Effector memory CD8-positive, alpha-beta T cell (primary cell): ENCODE results near the gene NKAIN2.

ENCODE experiments used
- ATAC-seq: fragments of 150-1000 bp; cut with Tn5 transposase; replicated peaks from 2 replicates; pipeline ENCODE4 v1.10.0; 2021; ENCODE audit warnings: mild to moderate bottlenecking, moderate library complexity
- DNase-seq, 3 experiments: peaks; one replicate each; pipeline ENCODE4 v3.0.0; 2021
- H3K27ac Mint-ChIP-seq, 2 donors: one replicate each; pipeline ENCODE4 v1.8.0; 2022; ENCODE audit warnings: mild to moderate bottlenecking in 2 of 2, mixed read lengths in 2 of 2, moderate library complexity in 2 of 2
- H3K27me3 Mint-ChIP-seq, 2 donors: one replicate each; pipeline ENCODE4 v1.8.0; 2022; ENCODE audit warnings: mixed read lengths in 2 of 2
- H3K36me3 Mint-ChIP-seq: one replicate; pipeline ENCODE4 v1.8.0; 2022; ENCODE audit warnings: mild to moderate bottlenecking, moderate library complexity, mixed read lengths; ENCODE audit not compliant: insufficient read depth
- H3K4me1 Mint-ChIP-seq, 2 donors: one replicate each; pipeline ENCODE4 v1.8.0; 2022; ENCODE audit warnings: low read depth in 2 of 2, mixed read lengths in 2 of 2
- H3K4me3 Mint-ChIP-seq, 2 donors: one replicate each; pipeline ENCODE4 v1.8.0; 2022; ENCODE audit warnings: mild to moderate bottlenecking in 2 of 2, mixed read lengths in 2 of 2, moderate library complexity in 2 of 2
- H3K9me3 Mint-ChIP-seq, 2 donors: one replicate each; pipeline ENCODE4 v1.8.0; 2022; ENCODE audit warnings: mixed read lengths in 2 of 2

The NKAIN2 gene

DNA sequence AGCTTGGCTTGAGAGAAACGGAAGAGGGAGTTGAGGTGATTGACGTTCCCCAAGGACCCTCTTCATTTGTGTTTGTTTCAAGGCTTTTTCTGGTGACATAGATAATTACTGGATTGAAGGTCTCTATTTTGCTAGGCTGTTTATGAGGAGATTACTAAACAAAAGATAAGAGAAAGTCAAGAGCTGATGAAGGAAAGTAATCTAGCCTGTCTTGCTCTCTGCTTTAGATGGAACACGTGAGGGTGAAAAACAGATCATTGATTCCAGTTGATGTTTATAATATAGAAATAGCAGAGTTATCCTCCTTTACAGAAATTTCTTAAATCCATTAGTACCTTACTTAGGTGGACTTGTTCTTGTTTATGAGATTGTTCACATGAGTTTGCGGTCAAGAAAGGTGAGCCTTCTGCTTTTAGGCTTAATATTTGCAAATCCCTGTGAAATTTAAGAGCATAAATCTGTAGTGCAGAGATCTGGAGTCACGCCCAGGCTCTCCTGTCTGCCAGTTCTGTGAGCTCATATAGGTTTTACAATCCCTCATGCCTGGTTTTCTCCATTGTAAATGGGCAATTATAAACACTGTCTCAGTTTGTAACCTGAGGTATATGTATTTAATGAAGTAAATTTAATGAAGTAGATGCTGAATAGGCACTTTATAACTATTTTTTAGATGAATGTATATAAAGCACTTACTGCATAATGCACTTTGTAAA, 272.8 kb downstream of the NKAIN2 start:
- no peak overlapping the region for H3K4me3 Mint-ChIP-seq

DNA sequence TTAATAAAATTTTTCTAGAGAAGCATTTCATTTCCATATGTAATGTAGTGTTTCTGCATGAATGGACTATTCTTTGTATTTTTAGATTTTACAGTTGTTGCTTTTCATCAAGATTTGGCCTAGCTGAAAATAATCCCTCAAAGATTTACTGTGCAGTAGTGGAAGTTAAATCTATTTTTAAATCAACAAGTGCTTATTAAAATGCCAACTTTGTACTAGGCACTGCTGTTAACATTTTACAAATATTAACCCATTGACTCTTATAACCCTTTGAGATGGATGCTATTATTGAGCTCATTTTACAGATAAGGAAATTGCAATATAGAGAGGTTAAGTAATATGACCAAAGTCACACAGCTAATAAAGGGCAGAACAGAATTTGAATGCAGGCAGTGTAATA, 274.5 kb downstream of the NKAIN2 start:
- no peak for DNase-seq
- H3K27me3 Mint-ChIP-seq, result no peaks in the 10 kb centered on the region
- peaks cover 8% of the 10 kb centered on the region in 2 donors for H3K9me3 Mint-ChIP-seq
- no peak for ATAC-seq
- no peak overlapping the region for H3K27ac Mint-ChIP-seq
- H3K4me3 Mint-ChIP-seq, result no peak overlapping the region
- no peaks in the 10 kb centered on the region for H3K36me3 Mint-ChIP-seq
- H3K4me1 Mint-ChIP-seq, result no peaks in the 10 kb centered on the region

More for the DNA sequence above, 272.8 kb downstream of the NKAIN2 start:
- Mint-ChIP-seq H3K27me3 (no peaks in the 10 kb centered on the region), H3K4me1 (no peaks in the 10 kb centered on the region), H3K27ac (no peak overlapping the region), H3K36me3 (no peaks in the 10 kb centered on the region), H3K9me3 (peaks cover 8% of the 10 kb centered on the region in 2 donors)
- DNase-seq (no peak), ATAC-seq (no peak)

DNA sequence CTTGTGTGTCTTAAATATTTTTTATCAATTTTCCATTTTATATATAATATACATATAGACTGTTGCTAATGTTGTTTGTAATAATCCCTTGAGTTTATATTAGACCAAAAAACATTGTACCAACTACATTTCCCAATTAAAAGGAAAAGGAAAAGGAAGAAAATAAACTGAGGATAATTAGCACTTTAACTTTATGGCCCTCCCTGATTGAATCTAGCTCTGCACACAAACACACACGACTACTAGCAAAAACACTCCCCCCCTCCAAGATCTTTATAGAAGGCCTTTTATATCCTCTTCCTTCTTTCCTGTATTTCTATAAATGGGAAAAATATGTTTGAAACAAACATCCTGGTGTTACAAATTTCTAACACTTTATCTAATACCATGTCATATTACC, 276.8 kb downstream of the NKAIN2 start:
- Mint-ChIP-seq H3K4me3 (no peak overlapping the region), H3K27ac (no peak overlapping the region), H3K27me3 (no peaks in the 10 kb centered on the region), H3K9me3 (peaks cover 8% of the 10 kb centered on the region in 2 donors), H3K36me3 (no peaks in the 10 kb centered on the region), H3K4me1 (no peaks in the 10 kb centered on the region)
- ATAC-seq (no peak), DNase-seq (no peak)

DNA sequence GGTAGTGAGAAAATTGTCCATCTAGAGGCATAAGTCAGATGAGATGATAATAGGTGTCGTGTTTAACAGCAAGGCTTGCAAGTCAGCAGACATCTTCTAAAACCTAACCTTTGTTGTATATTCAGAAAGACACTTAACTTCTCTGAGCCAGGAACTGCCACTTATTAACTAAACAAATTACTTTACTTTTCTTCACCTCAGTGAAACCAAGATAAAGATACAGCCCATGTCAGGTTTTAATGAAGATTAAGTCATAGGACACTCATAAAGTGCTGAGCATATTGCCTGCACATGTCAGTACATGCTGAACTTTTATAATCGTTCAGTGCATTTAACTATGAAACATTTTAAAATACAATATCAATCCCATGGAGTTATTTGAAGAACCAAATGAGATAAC, 286.8 kb downstream of the NKAIN2 start:
- Mint-ChIP-seq H3K9me3 (peaks cover 0 to 8% of the 10 kb centered on the region in 2 donors), H3K4me3 (no peak overlapping the region), H3K36me3 (no peaks in the 10 kb centered on the region), H3K4me1 (no peaks in the 10 kb centered on the region), H3K27me3 (no peaks in the 10 kb centered on the region), H3K27ac (no peak overlapping the region)
- DNase-seq (no peak), ATAC-seq (no peak)

DNA sequence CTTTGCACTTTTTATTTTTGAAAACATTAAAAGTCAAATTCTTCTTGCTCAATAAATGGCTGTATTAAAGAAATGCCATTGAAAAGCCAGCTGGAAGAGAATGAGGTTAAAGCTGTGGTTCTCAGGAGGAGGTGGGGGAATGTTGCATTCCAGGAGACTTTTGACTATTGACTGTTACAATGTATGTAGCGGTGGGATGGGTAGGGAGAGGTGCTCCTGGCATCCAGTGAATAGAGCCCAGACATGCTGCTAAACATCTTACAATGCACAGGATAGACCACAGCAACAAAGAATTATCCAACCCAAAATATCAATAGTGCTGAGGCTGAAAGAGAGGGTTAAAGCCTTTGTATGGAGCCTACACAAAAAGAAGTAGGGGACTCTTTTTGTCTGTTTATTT, 295.9 kb downstream of the NKAIN2 start:
- Mint-ChIP-seq H3K4me3 (no peak overlapping the region), H3K27ac (no peak overlapping the region), H3K9me3 (peaks cover 2 to 8% of the 10 kb centered on the region in 2 donors), H3K4me1 (no peaks in the 10 kb centered on the region), H3K36me3 (no peaks in the 10 kb centered on the region), H3K27me3 (no peaks in the 10 kb centered on the region)
- ATAC-seq (no peak), DNase-seq (no peak)

DNA sequence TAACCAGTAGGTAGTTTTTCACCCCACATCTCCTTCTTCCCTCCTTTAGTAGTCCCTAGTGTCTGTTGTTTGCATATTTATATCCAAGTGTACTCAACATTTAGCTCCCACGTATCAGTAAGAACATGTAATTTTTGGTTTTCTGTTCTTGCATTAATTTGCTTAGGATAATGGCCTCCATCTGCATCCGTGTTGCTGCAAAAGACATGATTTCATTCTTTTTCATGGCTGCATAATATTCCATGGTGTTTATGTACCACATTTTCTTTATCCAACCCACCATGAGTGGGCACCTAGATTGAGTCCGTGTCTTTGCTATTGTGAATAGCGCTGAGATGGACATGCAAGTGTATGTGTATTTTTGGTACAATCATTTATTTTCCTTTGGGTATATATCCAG, 306.8 kb downstream of the NKAIN2 start:
- no peak overlapping the region for H3K27ac Mint-ChIP-seq
- no peaks in the 10 kb centered on the region for H3K4me1 Mint-ChIP-seq
- peaks cover 4 to 11% of the 10 kb centered on the region in 2 donors for H3K9me3 Mint-ChIP-seq
- H3K4me3 Mint-ChIP-seq, result no peak overlapping the region
- peaks cover 3% of the 10 kb centered on the region for H3K36me3 Mint-ChIP-seq
- H3K27me3 Mint-ChIP-seq, result no peaks in the 10 kb centered on the region
- DNase-seq (no peak), ATAC-seq (no peak)

DNA sequence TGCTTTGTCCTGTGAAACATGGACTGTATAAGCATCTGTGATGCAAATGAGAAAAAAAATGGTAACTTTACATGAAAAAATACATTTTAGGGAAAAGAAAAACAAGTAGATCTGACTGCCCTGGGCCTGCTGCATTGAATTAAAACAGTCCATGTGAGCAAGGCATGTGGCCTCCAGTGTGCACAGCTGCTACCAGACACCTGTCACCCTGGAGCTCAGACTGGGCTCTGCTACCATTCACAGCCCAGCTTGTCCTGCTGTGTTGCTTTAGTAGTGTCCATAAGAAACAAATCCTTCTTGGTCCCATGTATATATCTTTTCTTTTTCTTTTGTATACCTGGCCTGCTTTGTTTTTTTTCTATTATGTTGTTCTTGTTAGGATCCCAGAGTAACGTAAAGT, 315.9 kb downstream of the NKAIN2 start:
- Mint-ChIP-seq H3K9me3 (peaks cover 0 to 2% of the 10 kb centered on the region in 2 donors), H3K27me3 (no peaks in the 10 kb centered on the region), H3K27ac (no peak overlapping the region), H3K36me3 (no peaks in the 10 kb centered on the region), H3K4me3 (no peak overlapping the region), H3K4me1 (no peaks in the 10 kb centered on the region)
- ATAC-seq (no peak), DNase-seq (no peak)

DNA sequence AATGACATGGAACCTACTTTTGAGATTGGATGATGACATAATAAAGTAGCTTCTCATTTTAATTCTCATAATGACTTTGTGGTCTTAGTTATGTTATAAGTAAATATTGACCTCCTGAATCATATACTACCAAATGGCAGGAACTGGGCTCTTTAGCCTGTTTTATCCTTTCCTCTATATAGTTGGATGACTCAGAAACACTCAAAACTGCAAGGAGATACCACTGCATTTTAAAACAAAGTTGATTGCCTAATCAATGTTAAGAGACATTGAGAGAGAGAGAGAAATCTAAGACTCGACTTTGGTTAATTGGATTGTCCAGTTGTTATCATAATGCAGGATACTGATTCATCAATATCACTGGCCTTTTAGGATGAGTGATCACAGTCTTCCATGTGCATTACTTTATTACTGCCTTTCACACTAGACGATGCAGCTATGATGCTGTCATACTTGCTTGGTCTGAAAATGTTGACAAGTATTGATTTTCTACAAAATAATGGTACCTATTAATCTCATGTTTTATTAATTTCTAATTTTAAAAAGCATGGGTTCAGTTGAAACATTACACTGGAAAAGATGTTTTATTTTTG, 320.0 kb downstream of the NKAIN2 start:
- Mint-ChIP-seq H3K4me1 (no peaks in the 10 kb centered on the region), H3K36me3 (no peaks in the 10 kb centered on the region), H3K9me3 (peaks cover 10 to 22% of the 10 kb centered on the region in 2 donors), H3K27ac (no peak overlapping the region), H3K4me3 (no peak overlapping the region), H3K27me3 (no peaks in the 10 kb centered on the region)
- no peak for DNase-seq
- ATAC-seq, result no peak

DNA sequence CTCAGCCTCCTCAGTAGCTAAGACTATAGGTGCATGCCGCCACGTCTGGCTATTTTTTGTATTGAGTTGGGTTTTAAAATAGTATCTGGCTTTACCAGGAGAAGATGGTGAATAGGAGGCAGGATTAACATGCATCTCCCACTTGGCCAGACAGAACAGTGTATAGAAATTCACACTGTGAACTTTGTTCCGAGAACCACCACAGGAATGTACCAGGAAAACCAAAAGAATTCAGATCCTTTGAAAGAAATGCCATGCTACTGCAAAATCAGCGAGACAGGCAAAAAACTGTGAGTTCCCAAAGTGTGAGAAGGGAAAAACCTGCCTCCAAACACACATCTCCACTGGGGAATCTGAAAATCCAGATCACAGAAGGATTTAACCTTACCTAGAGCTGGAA, 327.6 kb downstream of the NKAIN2 start:
- Mint-ChIP-seq H3K9me3 (peaks cover 16 to 35% of the 10 kb centered on the region in 2 donors), H3K4me3 (no peak overlapping the region)

DNA sequence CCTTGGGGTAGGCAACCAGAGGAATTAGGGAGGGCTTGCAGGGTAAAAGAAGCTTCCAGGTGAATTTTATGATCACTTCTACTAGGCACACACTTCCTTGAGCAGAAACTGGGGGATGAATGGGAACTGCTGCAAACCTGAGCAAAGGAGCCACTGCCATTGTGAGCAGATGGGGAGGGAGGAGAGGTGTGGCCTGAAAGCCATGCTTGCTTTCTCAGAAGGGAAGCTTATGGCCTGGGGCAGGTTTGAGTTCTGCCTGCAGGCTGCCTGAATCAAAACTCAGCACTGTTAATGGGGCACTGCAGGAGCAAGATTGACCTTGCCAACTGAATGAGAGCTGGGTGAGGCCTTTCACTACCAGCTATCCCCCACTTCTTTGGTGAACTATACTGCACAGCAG, 328.1 kb downstream of the NKAIN2 start:
- Mint-ChIP-seq H3K9me3 (peaks cover 14 to 30% of the 10 kb centered on the region in 2 donors), H3K4me1 (no peaks in the 10 kb centered on the region), H3K36me3 (peaks cover 3% of the 10 kb centered on the region), H3K27ac (no peak overlapping the region), H3K4me3 (no peak overlapping the region), H3K27me3 (no peaks in the 10 kb centered on the region)
- DNase-seq (no peak), ATAC-seq (no peak)

More for the DNA sequence above, 327.6 kb downstream of the NKAIN2 start:
- no peak for DNase-seq
- ATAC-seq, result no peak
- no peak overlapping the region for H3K27ac Mint-ChIP-seq
- peaks cover 3% of the 10 kb centered on the region for H3K36me3 Mint-ChIP-seq
- no peaks in the 10 kb centered on the region for H3K4me1 Mint-ChIP-seq
- no peaks in the 10 kb centered on the region for H3K27me3 Mint-ChIP-seq

DNA sequence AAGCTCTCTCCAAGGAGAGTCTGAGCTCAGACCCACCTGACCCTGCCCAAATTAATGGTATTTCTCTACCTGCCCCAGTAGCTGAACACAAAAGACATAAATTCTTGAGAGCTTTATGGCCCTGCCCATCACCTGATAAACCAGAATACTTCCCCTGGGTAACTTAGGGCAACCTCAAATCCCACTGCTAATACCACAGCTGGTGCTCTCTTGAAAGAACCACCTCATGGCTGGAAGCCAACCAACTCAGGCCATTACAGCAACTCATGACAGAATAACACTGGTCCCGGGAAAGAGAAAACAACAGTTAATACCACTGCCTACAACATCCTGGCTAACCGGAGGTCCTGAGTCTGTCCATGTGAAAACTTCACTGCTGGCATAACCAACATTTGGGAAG, 328.6 kb downstream of the NKAIN2 start:
- peaks cover 13 to 25% of the 10 kb centered on the region in 2 donors for H3K9me3 Mint-ChIP-seq
- no peak for ATAC-seq
- H3K27ac Mint-ChIP-seq, result no peak overlapping the region
- no peak overlapping the region for H3K4me3 Mint-ChIP-seq
- no peaks in the 10 kb centered on the region for H3K27me3 Mint-ChIP-seq
- H3K36me3 Mint-ChIP-seq, result peaks cover 3% of the 10 kb centered on the region
- no peak for DNase-seq
- no peaks in the 10 kb centered on the region for H3K4me1 Mint-ChIP-seq

DNA sequence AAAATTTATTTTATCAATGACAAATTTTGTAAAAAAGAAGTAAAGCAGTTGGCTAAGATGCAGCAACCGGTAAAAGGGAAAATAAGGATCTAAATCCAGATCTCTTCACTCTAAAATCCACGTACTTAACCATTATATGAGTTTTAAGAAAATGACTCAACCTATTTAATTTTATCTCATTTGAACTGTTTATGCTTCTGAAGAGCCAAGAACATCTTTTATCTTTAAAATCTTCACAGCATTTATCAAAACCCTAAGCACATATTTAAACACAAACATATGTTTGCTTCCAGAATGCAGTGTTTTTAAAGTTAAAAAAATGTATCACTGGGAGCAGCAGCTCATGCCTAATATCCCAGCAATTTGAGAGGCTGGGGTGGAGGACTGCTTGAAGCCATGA, 339.2 kb downstream of the NKAIN2 start:
- no peaks in the 10 kb centered on the region for H3K27me3 Mint-ChIP-seq
- H3K9me3 Mint-ChIP-seq, result peaks cover 0 to 4% of the 10 kb centered on the region in 2 donors
- DNase-seq, result no peak
- ATAC-seq, result no peak
- no peak overlapping the region for H3K4me3 Mint-ChIP-seq
- no peaks in the 10 kb centered on the region for H3K36me3 Mint-ChIP-seq
- H3K4me1 Mint-ChIP-seq, result no peaks in the 10 kb centered on the region
- H3K27ac Mint-ChIP-seq, result no peak overlapping the region

DNA sequence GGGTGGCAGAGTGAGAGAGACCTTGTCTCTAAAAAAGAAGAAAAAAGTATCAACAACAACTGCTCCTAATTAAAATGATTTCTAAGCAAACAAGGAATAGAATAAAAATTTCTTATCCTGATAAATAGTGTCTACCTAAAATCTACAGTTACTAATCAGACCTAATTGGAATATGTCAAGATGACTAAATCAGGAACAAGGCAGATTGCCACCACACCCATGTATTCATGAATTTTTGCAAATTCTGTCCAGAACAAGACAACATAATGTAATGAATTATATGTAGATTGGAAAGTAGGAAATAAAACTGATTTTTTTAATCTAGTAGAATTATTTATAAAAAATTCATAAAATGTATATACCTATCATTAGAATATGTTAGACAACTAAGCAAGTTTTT, 339.8 kb downstream of the NKAIN2 start:
- ATAC-seq (no peak), DNase-seq (no peak)
- H3K4me3 Mint-ChIP-seq, result no peak overlapping the region
- no peaks in the 10 kb centered on the region for H3K27me3 Mint-ChIP-seq
- H3K36me3 Mint-ChIP-seq, result no peaks in the 10 kb centered on the region
- H3K4me1 Mint-ChIP-seq, result no peaks in the 10 kb centered on the region
- H3K9me3 Mint-ChIP-seq, result peaks cover 0 to 4% of the 10 kb centered on the region in 2 donors
- no peak overlapping the region for H3K27ac Mint-ChIP-seq

DNA sequence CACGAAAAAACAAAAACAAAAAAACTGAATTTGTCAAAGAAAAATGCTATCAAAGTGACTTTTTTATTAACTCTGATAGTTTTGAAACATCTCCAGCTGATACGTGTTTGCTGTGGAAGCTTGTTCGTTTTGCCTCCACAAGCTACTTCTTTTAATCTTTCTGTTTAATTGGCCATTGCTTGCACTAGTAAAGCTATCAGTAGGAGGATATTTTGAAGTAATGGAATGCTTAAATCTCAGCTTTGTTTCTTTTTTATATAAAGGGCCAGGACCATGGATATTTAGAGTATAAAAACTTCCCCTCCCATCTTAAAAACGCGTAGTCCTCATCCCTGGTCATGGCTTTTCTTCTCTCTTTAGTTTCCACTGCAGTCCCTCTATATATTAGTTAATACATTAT, 344.0 kb downstream of the NKAIN2 start:
- Mint-ChIP-seq H3K9me3 (peaks cover 0 to 4% of the 10 kb centered on the region in 2 donors), H3K27ac (no peak overlapping the region), H3K4me3 (no peak overlapping the region), H3K27me3 (no peaks in the 10 kb centered on the region), H3K36me3 (no peaks in the 10 kb centered on the region), H3K4me1 (no peaks in the 10 kb centered on the region)
- no peak for ATAC-seq
- DNase-seq, result no peak
